ENCODE measurements around the gene CORO2B. TPM values are rescaled to one million over a fixed set of nuclear protein-coding genes. Genes with fewer than 3 reads are reported as not detected.

Gene CORO2B
- total and polyA plus RNA-seq, 4 donors = 2.4 to 12.5 (median 4.3) TPM

DNA sequence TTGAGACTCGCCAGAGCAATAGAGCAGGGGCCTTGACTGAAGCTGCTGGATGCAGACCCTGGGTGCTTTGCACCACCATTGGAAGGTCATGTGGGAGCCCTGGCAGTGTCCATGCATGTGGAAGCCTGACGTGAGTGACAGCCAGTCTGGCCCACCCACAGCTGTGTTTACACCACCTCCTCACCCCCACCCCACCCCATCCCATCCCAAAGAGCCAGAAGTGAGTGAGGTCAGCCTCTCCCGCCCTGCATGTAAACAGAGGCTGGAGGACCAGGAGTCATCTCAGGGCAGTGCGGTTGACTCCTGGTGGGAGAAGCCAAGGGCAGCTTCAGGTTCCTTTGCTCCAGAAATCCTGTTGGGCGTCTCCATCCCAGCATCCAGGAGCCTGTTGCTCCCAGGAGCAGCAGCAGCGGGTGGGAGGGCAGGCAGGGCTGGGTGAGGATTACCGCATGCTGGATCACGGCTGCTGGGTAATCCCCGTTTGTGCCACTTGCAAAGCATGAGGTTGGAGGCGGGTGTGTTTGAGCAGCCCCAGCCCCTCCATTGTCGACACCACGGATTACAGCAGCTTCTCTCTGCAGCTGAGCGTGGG is 44.6 kb downstream of the CORO2B start:
- Histone ChIP-seq H3K9me3 (ENCODE audit: control insufficient read depth in 4 of 4, insufficient read depth in 3 of 4, low read length in 3 of 4) (no peaks in the 10 kb centered on the region), H3K27me3 (ENCODE audit: control insufficient read depth in 3 of 3, insufficient read depth in 3 of 3, low read length in 2 of 3) (no peaks in the 10 kb centered on the region), H3K36me3 (ENCODE audit: control insufficient read depth in 4 of 4, insufficient read depth in 4 of 4, low read length in 4 of 4) (no peaks in the 10 kb centered on the region), H3K4me3 (no peak overlapping the region), H3K4me1 (ENCODE audit: control insufficient read depth in 5 of 5, insufficient read depth in 5 of 5, low read length in 5 of 5) (peaks cover 0 to 33% (median 16%) of the 10 kb centered on the region in 5 donors), H3K9ac (ENCODE audit: insufficient read depth in 1 of 2, low read length in 2 of 2) (no peak overlapping the region), H3K27ac (ENCODE audit: low read depth in 1 of 2, low read length in 1 of 2) (no peak overlapping the region)
- DNase-seq (peak in 1 of 3 donors; percentile 43), ATAC-seq (ENCODE audit: insufficient read depth, low FRiP score) (no peak)
- WGBS, 2 donors = 58 to 75% methylated on average over 13 of the region's 13 CpGs
- TF ChIP-seq, protein P1, sequence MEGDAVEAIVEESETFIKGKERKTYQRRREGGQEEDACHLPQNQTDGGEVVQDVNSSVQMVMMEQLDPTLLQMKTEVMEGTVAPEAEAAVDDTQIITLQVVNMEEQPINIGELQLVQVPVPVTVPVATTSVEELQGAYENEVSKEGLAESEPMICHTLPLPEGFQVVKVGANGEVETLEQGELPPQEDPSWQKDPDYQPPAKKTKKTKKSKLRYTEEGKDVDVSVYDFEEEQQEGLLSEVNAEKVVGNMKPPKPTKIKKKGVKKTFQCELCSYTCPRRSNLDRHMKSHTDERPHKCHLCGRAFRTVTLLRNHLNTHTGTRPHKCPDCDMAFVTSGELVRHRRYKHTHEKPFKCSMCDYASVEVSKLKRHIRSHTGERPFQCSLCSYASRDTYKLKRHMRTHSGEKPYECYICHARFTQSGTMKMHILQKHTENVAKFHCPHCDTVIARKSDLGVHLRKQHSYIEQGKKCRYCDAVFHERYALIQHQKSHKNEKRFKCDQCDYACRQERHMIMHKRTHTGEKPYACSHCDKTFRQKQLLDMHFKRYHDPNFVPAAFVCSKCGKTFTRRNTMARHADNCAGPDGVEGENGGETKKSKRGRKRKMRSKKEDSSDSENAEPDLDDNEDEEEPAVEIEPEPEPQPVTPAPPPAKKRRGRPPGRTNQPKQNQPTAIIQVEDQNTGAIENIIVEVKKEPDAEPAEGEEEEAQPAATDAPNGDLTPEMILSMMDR (IDR thresholded peaks at IDR 0.05; ENCODE audit: control extremely low read depth, extremely low read depth) = no peak

DNA sequence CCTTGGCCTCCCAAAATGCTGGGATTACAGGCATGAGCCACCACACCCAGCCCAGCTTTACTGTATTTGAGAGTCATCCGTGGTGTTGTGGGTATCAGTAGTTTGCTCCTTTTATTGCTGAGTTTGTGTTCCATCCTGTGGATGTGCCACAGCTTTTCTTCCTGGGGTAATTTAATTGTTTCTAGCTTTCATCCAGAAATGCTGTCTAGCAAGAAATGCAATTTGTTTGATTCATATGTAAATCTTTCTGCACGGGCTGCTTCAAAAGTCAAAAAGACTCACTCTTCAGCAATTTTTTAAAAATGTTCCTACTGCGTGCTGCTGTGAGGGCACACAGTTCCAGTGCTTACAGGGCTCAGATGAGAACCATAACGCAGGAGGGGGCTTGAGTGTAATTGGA is 47.1 kb downstream of the CORO2B start:
- Histone ChIP-seq H3K9ac (ENCODE audit: insufficient read depth in 1 of 2, low read length in 2 of 2) (no peak overlapping the region), H3K4me3 (no peak overlapping the region), H3K4me1 (ENCODE audit: control insufficient read depth in 5 of 5, insufficient read depth in 5 of 5, low read length in 5 of 5) (peaks cover 0 to 12% (median 7%) of the 10 kb centered on the region in 5 donors), H3K27me3 (ENCODE audit: control insufficient read depth in 3 of 3, insufficient read depth in 3 of 3, low read length in 2 of 3) (no peaks in the 10 kb centered on the region), H3K9me3 (ENCODE audit: control insufficient read depth in 4 of 4, insufficient read depth in 3 of 4, low read length in 3 of 4) (no peaks in the 10 kb centered on the region), H3K27ac (ENCODE audit: low read depth in 1 of 2, low read length in 1 of 2) (no peak overlapping the region), H3K36me3 (ENCODE audit: control insufficient read depth in 4 of 4, insufficient read depth in 4 of 4, low read length in 4 of 4) (no peaks in the 10 kb centered on the region)
- ATAC-seq (ENCODE audit: insufficient read depth, low FRiP score) = no peak
- TF ChIP-seq, protein P1 (IDR thresholded peaks at IDR 0.05; ENCODE audit: control extremely low read depth, extremely low read depth) = no peak
- no peak for DNase-seq
- WGBS, 2 donors = 89 to 94% methylated on average over 4 of the region's 4 CpGs

DNA sequence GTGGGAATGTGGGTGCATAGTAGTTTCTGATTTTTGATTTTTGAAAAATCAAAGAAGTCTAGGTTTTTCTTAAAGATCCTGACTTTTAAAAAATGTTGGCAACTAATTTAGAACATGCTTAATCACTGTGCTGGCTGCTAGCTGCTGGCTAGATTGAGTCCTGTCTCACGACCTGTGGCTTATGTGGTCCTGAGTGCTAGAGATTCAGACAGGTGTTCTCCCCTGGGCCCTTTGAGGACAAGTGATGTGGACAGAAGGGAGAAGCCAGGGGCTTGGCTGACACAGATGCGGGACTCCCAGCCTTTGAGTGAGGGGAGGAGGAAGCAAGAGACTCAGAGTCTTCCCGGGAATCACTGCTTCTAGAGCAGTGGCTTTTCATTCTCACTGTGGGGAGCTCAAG is 47.5 kb downstream of the CORO2B start:
- TF ChIP-seq, protein P1 (IDR thresholded peaks at IDR 0.05; ENCODE audit: control extremely low read depth, extremely low read depth) = no peak

DNA sequence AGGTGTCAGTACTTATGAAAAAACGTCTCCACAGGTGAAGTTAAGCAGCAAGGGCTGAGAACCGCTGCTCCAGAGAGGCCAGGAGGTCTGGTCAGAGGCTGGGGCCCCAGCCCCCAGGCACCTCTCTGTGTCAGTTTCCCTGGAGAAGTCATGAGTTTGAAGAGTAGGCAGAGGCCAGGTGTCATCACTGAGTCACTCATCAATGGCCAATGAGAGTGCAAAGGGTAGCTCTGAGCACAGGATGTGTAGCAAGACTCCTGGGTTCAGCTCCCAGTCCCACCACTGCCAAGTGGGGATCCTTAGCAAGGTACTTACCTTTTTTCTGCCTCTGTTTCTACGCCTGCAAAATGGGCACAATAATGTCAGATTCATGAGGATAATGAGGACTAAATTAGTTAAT is 47.9 kb downstream of the CORO2B start:
- Histone ChIP-seq H3K27ac (ENCODE audit: low read depth in 1 of 2, low read length in 1 of 2) (no peak overlapping the region), H3K27me3 (ENCODE audit: control insufficient read depth in 3 of 3, insufficient read depth in 3 of 3, low read length in 2 of 3) (no peaks in the 10 kb centered on the region), H3K4me1 (ENCODE audit: control insufficient read depth in 5 of 5, insufficient read depth in 5 of 5, low read length in 5 of 5) (peaks cover 0 to 10% (median 3%) of the 10 kb centered on the region in 5 donors), H3K36me3 (ENCODE audit: control insufficient read depth in 4 of 4, insufficient read depth in 4 of 4, low read length in 4 of 4) (no peaks in the 10 kb centered on the region), H3K9ac (ENCODE audit: insufficient read depth in 1 of 2, low read length in 2 of 2) (no peak overlapping the region), H3K9me3 (ENCODE audit: control insufficient read depth in 4 of 4, insufficient read depth in 3 of 4, low read length in 3 of 4) (no peaks in the 10 kb centered on the region), H3K4me3 (no peak overlapping the region)
- no peak for DNase-seq
- 85 to 87% methylated on average over 3 of the region's 3 CpGs for WGBS, 2 donors
- ATAC-seq (ENCODE audit: insufficient read depth, low FRiP score) = no peak
- TF ChIP-seq, protein P1 (IDR thresholded peaks at IDR 0.05; ENCODE audit: control extremely low read depth, extremely low read depth) = no peak

More for the DNA sequence above, 47.5 kb downstream of the CORO2B start:
- no peak for DNase-seq
- Histone ChIP-seq H3K36me3 (ENCODE audit: control insufficient read depth in 4 of 4, insufficient read depth in 4 of 4, low read length in 4 of 4) (no peaks in the 10 kb centered on the region), H3K4me1 (ENCODE audit: control insufficient read depth in 5 of 5, insufficient read depth in 5 of 5, low read length in 5 of 5) (peaks cover 0 to 11% (median 3%) of the 10 kb centered on the region in 5 donors), H3K27ac (ENCODE audit: low read depth in 1 of 2, low read length in 1 of 2) (no peak overlapping the region), H3K4me3 (no peak overlapping the region), H3K9ac (ENCODE audit: insufficient read depth in 1 of 2, low read length in 2 of 2) (no peak overlapping the region), H3K9me3 (ENCODE audit: control insufficient read depth in 4 of 4, insufficient read depth in 3 of 4, low read length in 3 of 4) (no peaks in the 10 kb centered on the region), H3K27me3 (ENCODE audit: control insufficient read depth in 3 of 3, insufficient read depth in 3 of 3, low read length in 2 of 3) (no peaks in the 10 kb centered on the region)
- ATAC-seq (ENCODE audit: insufficient read depth, low FRiP score) = no peak
- 74 to 78% methylated on average over 3 of the region's 3 CpGs for WGBS, 2 donors
